ENCODE measurements around the gene LHB.
"Not testable (repeated sequence)": the region's sequence is repeated elsewhere in the genome, so short reads cannot be mapped to it uniquely, and the experiment has no call there.

The LHB gene
- total RNA-seq: 0 to 0.66 (median 0) reads per million in 17 experiments

- DNase-seq: no peak
These were observed at the start of gene LHB for GRCh38 chr19:49017041-49017665. TSS of gene LHB (minus strand) at chr19:49017091. CDS start at chr19:49017081, 10 bp downstream.

GRCh38 chr19:49065905-49066512 is 49.1 kb upstream of the LHB start:
- DNase-seq: no peak

GRCh38 chr19:49064768-49065611 is 48.1 kb upstream of the LHB start, which contains the start of gene NTF4:
TSS of gene NTF4 (minus strand) at chr19:49064818. CDS start at chr19:49061997, 2,821 bp downstream.
- DNase-seq: no peak

GRCh38 chr19:49064029-49064629 is 47.2 kb upstream of the LHB start:
- DNase-seq: no peak

- no peak for DNase-seq
These were observed 44.6 kb upstream of the LHB start for GRCh38 chr19:49061445-49061844.

GRCh38 chr19:49061000-49061399 is 44.1 kb upstream of the LHB start:
- no peak for DNase-seq

GRCh38 chr19:49059053-49059452 is 42.2 kb upstream of the LHB start:
- DNase-seq: no peak

GRCh38 chr19:49058562-49058961 is 41.7 kb upstream of the LHB start:
- DNase-seq: peak in 2 of 4 experiments; percentile 15 to 19

GRCh38 chr19:49057636-49058234 is 40.8 kb upstream of the LHB start, which contains the start of gene CGB7:
TSS of gene CGB7 (minus strand) at chr19:49057749. CDS start at chr19:49055375, 2,374 bp downstream.
- DNase-seq: peak; percentile 36 to 71 (median 55)

- DNase-seq: not testable (repeated sequence)
These were observed 40.2 kb upstream of the LHB start for GRCh38 chr19:49056902-49057596.

GRCh38 chr19:49056101-49056901 is 39.4 kb upstream of the LHB start:
- DNase-seq: peak; percentile 43 to 80 (median 60)

- DNase-seq: not testable (repeated sequence)
These were observed 33.6 kb upstream of the LHB start for GRCh38 chr19:49050376-49051033.

- DNase-seq: not testable (repeated sequence)
These were observed 32.9 kb upstream of the LHB start for GRCh38 chr19:49049834-49050233.

- not testable (repeated sequence) for DNase-seq
These were observed 32.1 kb upstream of the LHB start, which contains the start of gene CGB8 for GRCh38 chr19:49049011-49049410. TSS of gene CGB8 (minus strand) at chr19:49049111. CDS start at chr19:49048739, 372 bp downstream.

GRCh38 chr19:49043548-49043947 is 26.7 kb upstream of the LHB start, which contains the start of gene CGB5:
TSS of gene CGB5 (plus strand) at chr19:49043848. CDS start at chr19:49044210, 362 bp downstream.
- not testable (repeated sequence) for DNase-seq

- DNase-seq: not testable (repeated sequence)
These were observed 25.8 kb upstream of the LHB start for GRCh38 chr19:49042666-49043065.

- DNase-seq: no peak
These were observed 25.3 kb upstream of the LHB start for GRCh38 chr19:49042177-49042576.

- DNase-seq: not testable (repeated sequence)
These were observed 22.8 kb upstream of the LHB start for GRCh38 chr19:49039736-49040135.

- DNase-seq: not testable (repeated sequence)
These were observed 21.8 kb upstream of the LHB start for GRCh38 chr19:49038557-49039276.

Data from suppressor macrophage (primary cell).